A549 (cell line): Measurements from ENCODE around the gene SLC9A3. TPM values are rescaled to one million over a fixed set of nuclear protein-coding genes. Genes with fewer than 3 reads are reported as not detected.

Experiments used
- ATAC-seq, 2 experiments: fragments of 200-7000 bp in 1 of 2; fragments of >200 bp in 1 of 2; cut with Nextera tagmentation in 1 of 2; cut with Tn5 transposase in 1 of 2; 3 replicates each; pipeline versions ENCODE4 v1.8.0 to v1.9.1; 2018 to 2020; ENCODE audit warnings: mild to moderate bottlenecking in 1 of 2, moderate library complexity in 1 of 2
- CTCF ChIA-PET: fragments of 300-600 bp; sonication (Branson Sonifier 250); formaldehyde crosslinking; extraction: SDS; loops from one replicate; lab custom pipeline; 2021; ENCODE audit warnings: antibody characterized with exemption, inconsistent platforms; lab: Yijun Ruan, JAX
- POLR2A ChIA-PET: fragments of 350-600 bp; formaldehyde crosslinking; extraction: SDS; loops from one replicate; lab custom pipeline; 2021; ENCODE audit warnings: antibody characterized with exemption, inconsistent platforms; lab: Yijun Ruan, JAX
- DNase-seq, 2 experiments: peaks; one replicate each; pipeline versions ENCODE4 v3.0.0 to v3.0.0-alpha.2; 2011 to 2016; ENCODE audit warnings: low read depth in 1 of 2, low spot score in 1 of 2
- FAIRE-seq: peaks from 2 replicates; lab custom pipeline; 2011; peaks lifted over from hg19 to GRCh38; lab: Jason Lieb, UNC
- H3K27ac ChIP-seq, 2 experiments: fragments of >200 bp; sonication (Bioruptor Twin); formaldehyde crosslinking; 3 replicates each; pipeline ENCODE4 v1.5.1; 2016 to 2017
- H3K4me1 ChIP-seq: fragments of >200 bp; sonication (Bioruptor Twin); formaldehyde crosslinking; 3 replicates; pipeline ENCODE4 v1.6.1; 2016
- H3K4me2 ChIP-seq: fragments of >200 bp; sonication (Bioruptor Twin); formaldehyde crosslinking; 3 replicates; pipeline ENCODE4 v1.6.1; 2016
- H3K4me3 ChIP-seq: fragments of >200 bp; sonication (Bioruptor Twin); formaldehyde crosslinking; 3 replicates; pipeline ENCODE4 v1.5.1; 2016
- H3K9me3 ChIP-seq: fragments of >200 bp; sonication (Bioruptor Twin); formaldehyde crosslinking; 3 replicates; pipeline ENCODE4 v1.6.1; 2016
- BHLHE40 ChIP-seq: IDR thresholded peaks from 2 replicates; pipeline ENCODE4 v1.6.1; 2012; ENCODE audit warnings: low read depth, low read length, inconsistent platforms
- CBX2 ChIP-seq: fragments of 200-600 bp; sonication (generic); IDR thresholded peaks from 2 replicates; pipeline ENCODE4 v1.6.1; 2016; ENCODE audit warnings: low read depth, mild to moderate bottlenecking, borderline replicate concordance
- CBX8 ChIP-seq: fragments of 200-600 bp; sonication (generic); IDR thresholded peaks from 2 replicates; pipeline ENCODE4 v1.6.1; 2016
- CEBPB ChIP-seq, 2 experiments: fragments of >200 bp in 1 of 2; sonication (Bioruptor Twin) in 1 of 2; formaldehyde crosslinking in 1 of 2; IDR thresholded peaks; 2 replicates each; pipeline ENCODE4 v1.6.1; 2012 to 2016
- CHD2 ChIP-seq: fragments of 150-350 bp; IDR thresholded peaks from 2 replicates; pipeline ENCODE4 v1.6.1; 2014; ENCODE audit warnings: low read length; ENCODE audit not compliant: partially characterized antibody
- CHD4 ChIP-seq: fragments of 200-600 bp; sonication (generic); IDR thresholded peaks from 2 replicates; pipeline ENCODE4 v1.6.1; 2016; ENCODE audit warnings: antibody characterized with exemption, mild to moderate bottlenecking, borderline replicate concordance
- EP300 ChIP-seq, 2 experiments: fragments of >200 bp; sonication (Bioruptor Twin); formaldehyde crosslinking; IDR thresholded peaks; 2 replicates in 1 of 2; 3 replicates in 1 of 2; pipeline ENCODE4 v1.6.1; 2016 to 2017
- ESRRA ChIP-seq: fragments of 150-350 bp; IDR thresholded peaks from 2 replicates; pipeline ENCODE4 v1.6.1; 2014; ENCODE audit warnings: mild to moderate bottlenecking, low read length, borderline replicate concordance
- FOXS1 ChIP-seq: fragments of 250-450 bp; sonication (Bioruptor Pico); IDR thresholded peaks from 2 replicates; pipeline ENCODE4 v1.5.0; 2020; ENCODE audit warnings: mild to moderate bottlenecking, moderate library complexity
- HDAC2 ChIP-seq: fragments of 200-600 bp; sonication (generic); IDR thresholded peaks from 2 replicates; pipeline ENCODE4 v1.6.1; 2016
- HEYL ChIP-seq: fragments of 250-450 bp; sonication (Bioruptor Pico); IDR thresholded peaks from 2 replicates; pipeline ENCODE4 v1.8.0; 2021; ENCODE audit warnings: mild to moderate bottlenecking, moderate library complexity
- HOXA7 ChIP-seq: fragments of 250-450 bp; sonication (Bioruptor Pico); IDR thresholded peaks from 2 replicates; pipeline ENCODE4 v1.5.0; 2020; ENCODE audit warnings: mild to moderate bottlenecking, moderate library complexity
- HOXB13 ChIP-seq: fragments of 250-450 bp; sonication (Bioruptor Pico); IDR thresholded peaks from 2 replicates; pipeline ENCODE4 v1.5.0; 2020; ENCODE audit warnings: low read depth, mild to moderate bottlenecking, moderate library complexity
- HOXB5 ChIP-seq: fragments of 250-450 bp; sonication (Bioruptor Pico); IDR thresholded peaks from 2 replicates; pipeline ENCODE4 v1.5.0; 2020; ENCODE audit warnings: mild to moderate bottlenecking, moderate library complexity
- JUN ChIP-seq, 2 experiments: fragments of >200 bp; sonication (Bioruptor Twin); formaldehyde crosslinking; IDR thresholded peaks; 2 replicates in 1 of 2; 3 replicates in 1 of 2; pipeline ENCODE4 v1.6.1; 2016 to 2017
- JUNB ChIP-seq: fragments of >200 bp; sonication (Bioruptor Twin); formaldehyde crosslinking; IDR thresholded peaks from 2 replicates; pipeline ENCODE4 v1.6.1; 2016
- KDM1A ChIP-seq: fragments of 200-600 bp; sonication (generic); IDR thresholded peaks from 2 replicates; pipeline ENCODE4 v1.6.1; 2016; ENCODE audit warnings: low read depth, mild to moderate bottlenecking
- NR3C1 ChIP-seq: fragments of >200 bp; sonication (Bioruptor Twin); formaldehyde crosslinking; IDR thresholded peaks from 3 replicates; pipeline ENCODE4 v1.6.1; 2017
- PHF8 ChIP-seq: fragments of 200-600 bp; sonication (generic); IDR thresholded peaks from 2 replicates; pipeline ENCODE4 v1.6.1; 2016; ENCODE audit warnings: low read depth, mild to moderate bottlenecking, antibody characterized with exemption, moderate library complexity, borderline replicate concordance
- RARB ChIP-seq: fragments of 250-450 bp; sonication (Bioruptor Pico); IDR thresholded peaks from 2 replicates; pipeline ENCODE4 v1.8.0; 2021; ENCODE audit warnings: mild to moderate bottlenecking, moderate library complexity
- RFX5 ChIP-seq: fragments of 450-650 bp; IDR thresholded peaks from 2 replicates; pipeline ENCODE4 v1.7.1; 2014; ENCODE audit warnings: antibody characterized with exemption, mild to moderate bottlenecking, moderate library complexity
- RNF2 ChIP-seq: fragments of 200-600 bp; sonication (generic); IDR thresholded peaks from 2 replicates; pipeline ENCODE4 v1.6.1; 2016; ENCODE audit warnings: low read depth, mild to moderate bottlenecking, antibody characterized with exemption, moderate library complexity, borderline replicate concordance
- ZNF302 ChIP-seq: fragments of 250-450 bp; sonication (Bioruptor Pico); IDR thresholded peaks from 2 replicates; pipeline ENCODE4 v1.9.0; 2021; ENCODE audit warnings: inconsistent platforms, mild to moderate bottlenecking, moderate library complexity
- ZSCAN20 ChIP-seq: fragments of 250-450 bp; sonication (Bioruptor Pico); IDR thresholded peaks from 2 replicates; pipeline ENCODE4 v1.8.0; 2022; ENCODE audit warnings: mild to moderate bottlenecking, moderate library complexity
- WGBS: methylation state at CpG from one replicate; pipeline ENCODE4 v1.1.6; 2017; ENCODE audit errors: missing lambda C conversion rate; 5-methylcytosine and 5-hydroxymethylcytosine counted together
- polyA plus RNA-seq, 4 experiments: library from polyadenylated mRNA; depleted of rRNA in 3 of 4; stranded (reverse); fragments of >200 nt; fragmentation: RNase III in 1 of 4; extraction: RNeasy Plus Mini Kit Qiagen cat#74134 plus additional on column Dnase treatment in 1 of 4; gene quantifications; 2 replicates in 3 of 4; 3 replicates in 1 of 4; pipeline ENCODE4 v1.2.3, GENCODE V29; 2011 to 2017
- TF ChIP-seq, protein P1 (sequence below): fragments of >200 bp; sonication (Bioruptor Twin); formaldehyde crosslinking; IDR thresholded peaks from 2 replicates; pipeline ENCODE4 v1.6.1; 2016
- TF ChIP-seq, protein P2 (sequence below): fragments of 450-650 bp; IDR thresholded peaks from 2 replicates; pipeline ENCODE4 v1.6.1; 2014; ENCODE audit warnings: antibody characterized with exemption
- TF ChIP-seq, protein P3 (sequence below): IDR thresholded peaks from 2 replicates; pipeline ENCODE4 v1.6.1; 2012
- TF ChIP-seq, protein P4 (sequence below): fragments of 250-450 bp; sonication (Bioruptor Pico); IDR thresholded peaks from 2 replicates; pipeline ENCODE4 v1.5.0; 2020; ENCODE audit warnings: low read depth, mild to moderate bottlenecking, moderate library complexity

Gene SLC9A3
- polyA plus RNA-seq, 2 of the 4 experiments (the other 2 are of a cell fraction): 1.3 TPM

DNA sequence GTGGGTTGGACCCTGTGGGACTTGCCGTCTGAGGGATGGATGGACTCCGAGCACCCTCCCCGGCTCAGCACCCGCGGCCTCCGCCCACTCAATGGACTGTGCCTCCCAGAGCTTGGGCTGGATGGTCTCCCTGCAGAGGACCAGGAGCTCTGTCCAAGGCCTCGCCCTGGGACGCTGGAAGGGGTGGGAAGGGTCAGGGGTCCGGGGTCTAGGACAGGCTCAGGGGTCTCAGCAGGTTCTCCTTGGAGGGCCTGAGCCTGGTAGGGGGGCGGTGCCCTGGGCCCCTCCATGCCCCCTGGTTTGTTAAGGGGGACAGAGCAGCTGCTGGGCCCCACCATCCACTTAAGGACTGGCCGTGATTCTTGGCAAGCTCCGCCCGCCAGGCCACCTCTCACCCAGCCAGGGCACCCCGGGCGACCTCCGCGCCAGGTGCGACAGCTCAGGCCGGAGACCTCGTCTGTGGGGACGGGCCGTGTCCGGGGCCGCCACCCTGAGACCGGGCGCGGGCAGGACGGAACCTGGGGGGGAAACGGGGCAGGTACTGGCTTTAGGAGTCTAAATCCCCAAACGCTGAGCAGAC is 52.1 kb downstream of the SLC9A3 start:
- no peaks in the 10 kb centered on the region for H3K9me3 ChIP-seq
- CTCF ChIA-PET: interaction anchor here (1.1 kb wide), 1 partner anchor 25 kb away, joined by 9 read pairs; no protein-coding TSS in a partner anchor
- ATAC-seq (peak; percentile 14 to 31; a peak in 3 of 6 replicates), DNase-seq (peak in 1 of 2 experiments; percentile 25), FAIRE-seq (no peak)
- H3K4me3 ChIP-seq: peak overlapping the region; percentile 74
- POLR2A ChIA-PET: interaction anchor here (1.3 to 2.0 kb wide), 2 partner anchors 26 to 140 kb away, joined by 4 read pairs; partner anchors contain the start of gene CEP72
- peak overlapping the region; percentile 96 for H3K4me2 ChIP-seq
- peaks cover 16% of the 10 kb centered on the region for H3K4me1 ChIP-seq
- TF ChIP-seq CEBPB (IDR thresholded peaks at IDR 0.05) (no peak), JUN (IDR thresholded peaks at IDR 0.05) (0 out of 5 replicates have a peak, but pooled peaks of 1 of the 2 experiments have one; percentile 1)
- H3K27ac ChIP-seq: peak overlapping the region; percentile 77 to 94
- 46% methylated on average over 2 of the region's 30 CpGs for WGBS

DNA sequence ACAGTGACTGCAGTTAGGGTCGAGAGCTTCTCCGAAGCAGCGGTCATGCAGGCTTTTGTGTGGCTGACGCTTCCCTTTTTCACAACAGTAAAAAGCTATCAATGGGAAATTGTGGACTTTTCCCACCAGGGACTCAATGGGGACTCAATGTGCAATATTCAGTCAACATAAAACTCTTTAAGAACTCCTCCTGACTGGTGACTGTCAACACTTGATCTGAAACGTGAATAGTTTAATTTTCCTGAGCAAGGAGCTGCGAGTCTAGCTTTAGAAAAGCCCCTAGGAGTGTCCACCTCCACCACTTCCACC is 52.5 kb downstream of the SLC9A3 start:
- TF ChIP-seq NR3C1 (no peak), RARB (CRISPR knock-in tag) (no peak), CHD2 (no peak), CBX8 (no peak), JUNB (no peak), HDAC2 (no peak), CHD4 (no peak), HOXB13 (CRISPR knock-in tag) (no peak), HOXB5 (CRISPR knock-in tag) (no peak), ESRRA (no peak)
- TF ChIP-seq, protein P1, sequence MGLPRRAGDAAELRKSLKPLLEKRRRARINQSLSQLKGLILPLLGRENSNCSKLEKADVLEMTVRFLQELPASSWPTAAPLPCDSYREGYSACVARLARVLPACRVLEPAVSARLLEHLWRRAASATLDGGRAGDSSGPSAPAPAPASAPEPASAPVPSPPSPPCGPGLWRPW: no peak
- TF ChIP-seq, protein P2, sequence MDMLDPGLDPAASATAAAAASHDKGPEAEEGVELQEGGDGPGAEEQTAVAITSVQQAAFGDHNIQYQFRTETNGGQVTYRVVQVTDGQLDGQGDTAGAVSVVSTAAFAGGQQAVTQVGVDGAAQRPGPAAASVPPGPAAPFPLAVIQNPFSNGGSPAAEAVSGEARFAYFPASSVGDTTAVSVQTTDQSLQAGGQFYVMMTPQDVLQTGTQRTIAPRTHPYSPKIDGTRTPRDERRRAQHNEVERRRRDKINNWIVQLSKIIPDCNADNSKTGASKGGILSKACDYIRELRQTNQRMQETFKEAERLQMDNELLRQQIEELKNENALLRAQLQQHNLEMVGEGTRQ: no peak
- TF ChIP-seq, protein P3, sequence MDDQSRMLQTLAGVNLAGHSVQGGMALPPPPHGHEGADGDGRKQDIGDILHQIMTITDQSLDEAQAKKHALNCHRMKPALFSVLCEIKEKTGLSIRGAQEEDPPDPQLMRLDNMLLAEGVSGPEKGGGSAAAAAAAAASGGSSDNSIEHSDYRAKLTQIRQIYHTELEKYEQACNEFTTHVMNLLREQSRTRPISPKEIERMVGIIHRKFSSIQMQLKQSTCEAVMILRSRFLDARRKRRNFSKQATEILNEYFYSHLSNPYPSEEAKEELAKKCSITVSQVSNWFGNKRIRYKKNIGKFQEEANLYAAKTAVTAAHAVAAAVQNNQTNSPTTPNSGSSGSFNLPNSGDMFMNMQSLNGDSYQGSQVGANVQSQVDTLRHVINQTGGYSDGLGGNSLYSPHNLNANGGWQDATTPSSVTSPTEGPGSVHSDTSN: no peak
- Histone ChIP-seq H3K4me2 (peak overlapping the region; percentile 96), H3K9me3 (no peaks in the 10 kb centered on the region), H3K27ac (peak overlapping the region; percentile 77 to 94; a peak in 5 of 6 replicates), H3K4me3 (peak overlapping the region; percentile 74), H3K4me1 (peaks cover 16% of the 10 kb centered on the region)
- ATAC-seq: no peak
- WGBS: 84% methylated on average over 6 of the region's 6 CpGs
- no peak for DNase-seq
- ChIA-PET POLR2A (interaction anchor here (2.0 kb wide), 1 partner anchor 25 kb away, joined by 4 read pairs; no protein-coding TSS in a partner anchor), CTCF (interaction anchor here (1.1 kb wide), 1 partner anchor 25 kb away, joined by 9 read pairs; no protein-coding TSS in a partner anchor)
- FAIRE-seq: no peak

DNA sequence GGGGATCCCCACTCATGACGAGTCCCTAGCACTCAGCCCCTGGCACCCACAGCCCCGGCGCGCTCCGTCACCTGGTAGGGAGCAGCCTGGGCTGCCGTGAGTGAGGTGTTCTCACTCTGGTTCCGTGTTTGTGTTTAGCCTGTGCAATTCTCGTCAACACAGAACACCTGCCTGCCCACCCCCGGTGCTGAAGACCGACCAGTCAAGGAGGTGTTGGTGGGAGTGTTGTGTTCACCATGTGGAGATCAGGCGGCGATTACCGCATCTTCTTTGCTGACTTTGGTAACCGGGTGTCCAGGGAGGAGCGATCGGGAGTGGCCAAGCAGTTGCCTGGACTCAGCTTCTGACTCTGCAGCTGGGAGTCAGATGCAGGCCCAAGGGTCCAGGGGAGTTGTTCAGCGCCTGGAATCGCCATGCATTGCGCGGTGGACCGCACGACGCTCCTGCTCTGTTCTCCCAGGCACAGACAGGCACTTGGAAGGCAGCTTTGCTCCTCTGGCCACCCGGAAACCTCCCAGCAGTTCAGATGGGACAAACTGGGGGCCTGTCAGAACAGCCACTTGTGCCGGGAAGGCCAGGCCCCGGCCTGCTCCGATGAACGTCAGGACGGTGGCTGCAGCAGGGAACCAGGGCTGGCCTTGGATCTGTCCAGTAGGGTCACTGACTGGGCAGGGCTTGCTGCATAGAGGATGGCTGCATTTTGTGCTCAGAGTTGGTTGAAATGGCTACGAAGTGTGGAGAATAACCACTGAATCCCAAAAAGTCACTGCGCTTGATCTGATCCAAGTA is 53.1 kb downstream of the SLC9A3 start:
- ATAC-seq: no peak
- Histone ChIP-seq H3K9me3 (no peaks in the 10 kb centered on the region), H3K4me2 (peak overlapping the region; percentile 96), H3K4me3 (peak overlapping the region; percentile 74; the same call in 1 of the 3 replicates), H3K27ac (no peak overlapping the region), H3K4me1 (peaks cover 16% of the 10 kb centered on the region)
- WGBS: 94% methylated on average over 28 of the region's 31 CpGs
- no peak for DNase-seq
- no peak for FAIRE-seq
- no peak for TF ChIP-seq NR3C1
- no peak for TF ChIP-seq RFX5
- TF ChIP-seq EP300 (IDR thresholded peaks at IDR 0.05): no peak
- no peak for TF ChIP-seq BHLHE40
- TF ChIP-seq FOXS1: no peak
- no peak for TF ChIP-seq HDAC2
- no peak for TF ChIP-seq RNF2
- TF ChIP-seq KDM1A: no peak
- TF ChIP-seq HOXA7 (CRISPR knock-in tag): no peak
- no peak for TF ChIP-seq ESRRA
- TF ChIP-seq, protein P4, sequence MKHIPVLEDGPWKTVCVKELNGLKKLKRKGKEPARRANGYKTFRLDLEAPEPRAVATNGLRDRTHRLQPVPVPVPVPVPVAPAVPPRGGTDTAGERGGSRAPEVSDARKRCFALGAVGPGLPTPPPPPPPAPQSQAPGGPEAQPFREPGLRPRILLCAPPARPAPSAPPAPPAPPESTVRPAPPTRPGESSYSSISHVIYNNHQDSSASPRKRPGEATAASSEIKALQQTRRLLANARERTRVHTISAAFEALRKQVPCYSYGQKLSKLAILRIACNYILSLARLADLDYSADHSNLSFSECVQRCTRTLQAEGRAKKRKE (CRISPR knock-in tag): no peak
- TF ChIP-seq CBX8: no peak
- TF ChIP-seq ZSCAN20 (CRISPR knock-in tag): no peak
- TF ChIP-seq HOXB13 (CRISPR knock-in tag): no peak
- no peak for TF ChIP-seq ZNF302
- TF ChIP-seq PHF8: no peak
- TF ChIP-seq CBX2: no peak
- no peak for TF ChIP-seq CHD2
- TF ChIP-seq, protein P2: no peak
- no peak for TF ChIP-seq HEYL
- POLR2A ChIA-PET: interaction anchor here (2.0 kb wide), 1 partner anchor 25 kb away, joined by 4 read pairs; no protein-coding TSS in a partner anchor
- CTCF ChIA-PET: interaction anchor here (1.1 to 2.0 kb wide), 2 partner anchors 24 kb away, joined by 6 to 9 read pairs; no protein-coding TSS in a partner anchor
